ENCODE data around the gene PRLH.

The PRLH gene

DNA sequence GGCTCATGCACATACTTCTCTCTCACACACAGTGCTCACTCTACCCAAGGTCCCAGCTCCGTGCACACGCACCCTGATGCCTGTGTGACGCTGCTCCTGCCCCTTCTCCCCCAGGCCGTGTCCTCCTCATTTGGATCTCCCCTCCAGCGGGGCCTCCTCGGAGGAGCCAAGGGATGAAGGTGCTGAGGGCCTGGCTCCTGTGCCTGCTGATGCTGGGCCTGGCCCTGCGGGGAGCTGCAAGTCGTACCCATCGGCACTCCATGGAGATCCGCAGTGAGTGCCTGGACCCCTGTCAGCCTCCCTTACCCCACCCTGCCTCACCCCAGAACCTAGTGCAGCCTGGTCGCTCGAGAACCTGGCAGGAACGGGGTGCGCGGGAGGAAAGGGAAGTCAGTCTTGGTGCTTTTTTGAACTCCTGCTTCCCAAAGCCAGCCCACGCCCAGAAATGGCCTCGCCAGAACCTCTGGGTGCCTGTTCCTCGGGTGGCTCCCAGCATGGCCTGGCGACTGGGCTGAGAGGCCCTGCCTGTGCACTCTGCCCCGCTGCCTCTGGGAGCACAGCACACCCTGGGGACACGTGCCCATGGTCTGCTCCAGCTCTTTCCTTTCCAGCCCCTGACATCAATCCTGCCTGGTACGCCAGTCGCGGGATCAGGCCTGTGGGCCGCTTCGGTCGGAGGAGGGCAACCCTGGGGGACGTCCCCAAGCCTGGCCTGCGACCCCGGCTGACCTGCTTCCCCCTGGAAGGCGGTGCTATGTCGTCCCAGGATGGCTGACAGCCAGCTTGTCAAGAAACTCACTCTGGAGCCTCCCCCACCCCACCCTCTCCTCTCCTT, at the start of gene PRLH:
Gene PRLH, plus strand, starts transcription at position 174 of the 835 bp plus-strand sequence. Its CDS starts 0 bp downstream, at position 174.
- H3K27me3 Mint-ChIP-seq, result peaks cover 3% of the 10 kb centered on the region
- H3K4me3 Mint-ChIP-seq, result no peak within 1 kb of the TSS
- no peak within 1 kb of the TSS for H3K27ac Mint-ChIP-seq
- intact Hi-C loops (cut with micrococcal nuclease), result no loop called here
- no peaks in the 10 kb centered on the region for H3K9me3 Mint-ChIP-seq
- peaks cover 1% of the 10 kb centered on the region for H3K4me1 Mint-ChIP-seq (ENCODE audit: low read depth)
- no peaks in the 10 kb centered on the region for H3K36me3 Mint-ChIP-seq (ENCODE audit: low read depth)

DNA sequence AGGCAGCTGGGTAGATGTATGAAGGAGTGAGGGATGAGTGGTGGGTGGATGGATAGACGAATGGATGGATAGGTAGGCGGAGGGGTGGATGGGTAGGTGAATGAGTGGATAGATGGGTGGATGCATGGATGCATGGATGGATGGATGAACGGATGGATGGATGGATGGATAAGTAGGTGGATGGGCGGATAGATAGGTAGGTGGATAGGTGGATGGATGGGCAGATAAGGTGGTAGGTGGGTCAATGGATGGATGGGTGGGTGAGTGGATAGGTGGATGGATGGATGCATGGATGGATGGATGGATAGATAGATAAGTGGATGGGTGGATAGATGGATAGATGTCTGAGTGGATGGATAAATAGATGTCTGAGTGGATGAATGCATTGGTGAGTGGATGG, 49.2 kb upstream of the PRLH start:
- Mint-ChIP-seq H3K4me1 (ENCODE audit: low read depth) (no peaks in the 10 kb centered on the region), H3K4me3 (no peak overlapping the region), H3K36me3 (ENCODE audit: low read depth) (no peaks in the 10 kb centered on the region), H3K27me3 (peaks cover 5% of the 10 kb centered on the region), H3K9me3 (no peaks in the 10 kb centered on the region), H3K27ac (no peak overlapping the region)
- intact Hi-C loops (cut with micrococcal nuclease), result loop anchor here (10.0 kb wide), 1 partner anchor 228 kb away; no protein-coding TSS in a partner anchor

DNA sequence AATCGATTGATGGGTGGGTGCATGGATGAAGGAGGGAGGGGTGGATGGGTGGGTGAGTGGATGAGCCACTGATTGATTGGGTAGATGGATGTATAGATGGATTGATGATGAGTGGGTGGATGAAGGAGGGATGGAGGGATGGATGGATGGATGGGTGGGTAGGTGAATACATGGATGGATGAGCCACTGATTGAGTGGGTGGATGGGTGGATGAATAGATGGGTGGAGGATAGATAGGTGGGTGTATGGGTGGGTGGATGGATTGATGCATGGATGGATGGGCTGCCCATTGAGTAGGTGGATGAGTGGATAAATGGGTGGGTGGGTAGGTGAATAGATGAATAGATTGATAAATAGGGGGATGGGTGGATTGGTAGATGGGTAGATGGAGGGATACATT, 48.4 kb upstream of the PRLH start:
- no peaks in the 10 kb centered on the region for H3K4me1 Mint-ChIP-seq (ENCODE audit: low read depth)
- H3K9me3 Mint-ChIP-seq, result no peaks in the 10 kb centered on the region
- no peaks in the 10 kb centered on the region for H3K36me3 Mint-ChIP-seq (ENCODE audit: low read depth)
- H3K4me3 Mint-ChIP-seq, result no peak overlapping the region
- intact Hi-C loops (cut with micrococcal nuclease), result loop anchor here (10.0 kb wide), 1 partner anchor 227 kb away; no protein-coding TSS in a partner anchor
- peaks cover 5% of the 10 kb centered on the region for H3K27me3 Mint-ChIP-seq
- H3K27ac Mint-ChIP-seq, result no peak overlapping the region

DNA sequence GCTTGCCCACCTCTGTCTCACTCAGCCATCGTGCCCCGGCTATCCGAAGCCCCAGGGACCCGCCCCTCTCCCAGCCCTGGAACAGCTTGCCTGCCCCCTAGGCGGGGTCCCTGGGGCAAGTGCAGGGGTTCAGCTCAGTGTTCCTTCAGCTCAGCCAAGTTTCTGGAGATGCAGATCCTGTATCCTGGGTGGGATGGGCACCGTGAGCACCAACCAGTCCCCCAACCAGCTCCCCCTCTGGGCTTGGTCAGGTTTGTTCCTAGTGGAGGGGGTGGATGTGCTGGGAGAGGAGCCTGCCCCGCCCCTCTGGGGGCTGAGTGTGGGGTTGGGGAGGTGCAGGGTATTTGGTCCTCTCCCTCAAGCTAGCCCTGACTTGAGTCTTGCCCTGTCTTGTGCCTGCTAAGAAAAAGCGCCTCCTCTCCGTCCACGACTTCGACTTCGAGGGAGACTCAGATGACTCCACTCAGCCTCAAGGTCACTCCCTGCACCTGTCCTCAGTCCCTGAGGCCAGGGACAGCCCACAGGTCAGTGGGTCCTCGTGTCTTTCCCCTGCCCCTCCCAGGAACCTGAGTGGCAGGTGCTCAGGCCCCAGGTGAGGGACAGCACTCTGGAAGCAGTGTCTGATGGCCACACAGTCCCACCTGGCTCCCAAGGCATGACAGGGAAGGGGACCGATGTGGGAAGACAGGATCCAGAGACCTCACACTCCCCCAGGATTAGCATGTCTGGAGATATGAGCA, 46.7 kb upstream of the PRLH start:
- Mint-ChIP-seq H3K27me3 (peaks cover 5% of the 10 kb centered on the region), H3K4me1 (ENCODE audit: low read depth) (no peaks in the 10 kb centered on the region)

DNA sequence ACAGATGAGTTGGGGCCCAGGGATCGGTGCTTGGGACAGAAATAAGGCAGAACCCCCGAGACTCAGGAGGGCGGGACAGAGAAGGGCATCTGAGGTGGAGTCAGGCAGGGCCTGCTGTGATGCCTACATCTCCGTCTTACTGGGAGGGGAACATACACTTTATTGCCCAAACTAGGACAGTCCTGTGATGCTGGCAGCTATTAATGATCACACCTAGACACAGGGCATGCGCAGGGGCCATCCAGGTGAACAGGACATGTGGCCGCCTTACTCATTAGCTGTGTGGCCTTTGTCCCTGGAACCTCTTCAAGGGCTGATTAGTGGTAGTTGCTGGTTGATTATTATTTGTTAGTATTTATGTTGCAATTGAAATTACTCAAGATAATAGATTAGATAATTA, 46.1 kb upstream of the PRLH start:
- H3K9me3 Mint-ChIP-seq, result no peaks in the 10 kb centered on the region
- H3K27me3 Mint-ChIP-seq, result peaks cover 5% of the 10 kb centered on the region
- no peak overlapping the region for H3K27ac Mint-ChIP-seq
- intact Hi-C loops (cut with micrococcal nuclease), result no loop called here
- no peaks in the 10 kb centered on the region for H3K36me3 Mint-ChIP-seq (ENCODE audit: low read depth)
- no peak overlapping the region for H3K4me3 Mint-ChIP-seq
- H3K4me1 Mint-ChIP-seq (ENCODE audit: low read depth), result no peaks in the 10 kb centered on the region

More for the DNA sequence above, 46.7 kb upstream of the PRLH start:
- no peaks in the 10 kb centered on the region for H3K36me3 Mint-ChIP-seq (ENCODE audit: low read depth)
- intact Hi-C loops (cut with micrococcal nuclease), result loop anchor here (10.0 kb wide), 1 partner anchor 225 kb away; no protein-coding TSS in a partner anchor
- no peak overlapping the region for H3K4me3 Mint-ChIP-seq
- H3K27ac Mint-ChIP-seq, result no peak overlapping the region
- no peaks in the 10 kb centered on the region for H3K9me3 Mint-ChIP-seq

DNA sequence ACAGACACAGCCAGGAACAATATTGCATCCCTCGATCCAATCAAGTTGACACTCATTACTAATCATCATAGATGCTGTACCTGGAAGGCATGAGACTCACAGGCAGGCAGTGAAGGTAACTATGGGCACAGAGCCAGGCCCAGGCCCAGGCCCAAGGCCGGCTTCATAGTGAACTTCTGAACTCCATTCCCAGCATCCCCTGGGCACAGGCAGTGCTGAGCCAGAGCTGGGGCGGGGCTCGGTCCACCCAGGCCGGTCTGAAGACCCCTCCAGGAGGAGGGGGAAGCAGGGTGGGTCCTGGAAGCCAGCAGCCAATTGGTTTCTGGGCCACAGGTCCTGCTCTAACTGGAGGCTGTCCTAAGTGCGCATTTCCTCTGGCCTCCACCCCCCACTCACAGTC, 41.7 kb upstream of the PRLH start:
- Mint-ChIP-seq H3K36me3 (ENCODE audit: low read depth) (no peaks in the 10 kb centered on the region), H3K27me3 (peaks cover 2% of the 10 kb centered on the region), H3K27ac (no peak overlapping the region), H3K4me1 (ENCODE audit: low read depth) (peaks cover 5% of the 10 kb centered on the region), H3K9me3 (no peaks in the 10 kb centered on the region), H3K4me3 (no peak overlapping the region)
- intact Hi-C loops (cut with micrococcal nuclease), result no loop called here

DNA sequence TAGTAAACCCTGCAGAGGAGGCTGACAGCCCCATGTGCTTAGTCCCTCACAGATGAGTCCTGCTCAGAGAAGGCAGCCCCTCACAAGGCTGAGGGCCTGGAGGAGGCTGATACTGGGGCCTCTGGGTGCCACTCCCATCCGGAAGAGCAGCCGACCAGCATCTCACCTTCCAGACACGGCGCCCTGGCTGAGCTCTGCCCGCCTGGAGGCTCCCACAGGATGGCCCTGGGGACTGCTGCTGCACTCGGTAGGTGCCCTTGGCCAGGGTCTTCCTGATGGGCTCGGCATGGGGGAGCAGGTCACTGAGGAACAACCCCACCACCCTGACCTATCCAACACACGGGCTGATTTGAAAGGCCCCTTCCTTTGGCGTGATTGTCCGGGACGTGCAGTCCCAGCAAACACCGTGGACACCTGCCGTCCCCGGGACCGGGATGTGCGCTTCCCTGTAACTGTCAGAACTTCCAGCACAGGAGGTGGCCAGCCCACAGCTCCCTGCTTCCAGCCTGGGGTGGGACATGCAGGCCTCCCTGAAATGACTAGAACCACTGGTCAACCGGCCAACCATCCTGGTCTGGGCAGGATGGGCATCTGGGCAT, 40.7 kb upstream of the PRLH start:
- no peak overlapping the region for H3K27ac Mint-ChIP-seq
- no peaks in the 10 kb centered on the region for H3K36me3 Mint-ChIP-seq (ENCODE audit: low read depth)
- H3K4me3 Mint-ChIP-seq, result no peak overlapping the region
- H3K9me3 Mint-ChIP-seq, result no peaks in the 10 kb centered on the region
- no peaks in the 10 kb centered on the region for H3K27me3 Mint-ChIP-seq
- intact Hi-C loops (cut with micrococcal nuclease), result no loop called here
- H3K4me1 Mint-ChIP-seq (ENCODE audit: low read depth), result peaks cover 10% of the 10 kb centered on the region

GRCh38 chr2:237527233-237527632, 39.1 kb upstream of the PRLH start:
- peaks cover 17% of the 10 kb centered on the region for H3K4me1 Mint-ChIP-seq (ENCODE audit: low read depth)
- no peak overlapping the region for H3K27ac Mint-ChIP-seq
- no peaks in the 10 kb centered on the region for H3K9me3 Mint-ChIP-seq
- intact Hi-C loops (cut with micrococcal nuclease), result no loop called here
- no peak overlapping the region for H3K4me3 Mint-ChIP-seq
- H3K27me3 Mint-ChIP-seq, result no peaks in the 10 kb centered on the region
- no peaks in the 10 kb centered on the region for H3K36me3 Mint-ChIP-seq (ENCODE audit: low read depth)

GRCh38 chr2:237527766-237528165, 38.6 kb upstream of the PRLH start:
- no peak overlapping the region for H3K27ac Mint-ChIP-seq
- H3K9me3 Mint-ChIP-seq, result no peaks in the 10 kb centered on the region
- H3K36me3 Mint-ChIP-seq (ENCODE audit: low read depth), result no peaks in the 10 kb centered on the region
- H3K4me1 Mint-ChIP-seq (ENCODE audit: low read depth), result peaks cover 17% of the 10 kb centered on the region
- no peaks in the 10 kb centered on the region for H3K27me3 Mint-ChIP-seq
- H3K4me3 Mint-ChIP-seq, result no peak overlapping the region
- intact Hi-C loops (cut with micrococcal nuclease), result no loop called here

DNA sequence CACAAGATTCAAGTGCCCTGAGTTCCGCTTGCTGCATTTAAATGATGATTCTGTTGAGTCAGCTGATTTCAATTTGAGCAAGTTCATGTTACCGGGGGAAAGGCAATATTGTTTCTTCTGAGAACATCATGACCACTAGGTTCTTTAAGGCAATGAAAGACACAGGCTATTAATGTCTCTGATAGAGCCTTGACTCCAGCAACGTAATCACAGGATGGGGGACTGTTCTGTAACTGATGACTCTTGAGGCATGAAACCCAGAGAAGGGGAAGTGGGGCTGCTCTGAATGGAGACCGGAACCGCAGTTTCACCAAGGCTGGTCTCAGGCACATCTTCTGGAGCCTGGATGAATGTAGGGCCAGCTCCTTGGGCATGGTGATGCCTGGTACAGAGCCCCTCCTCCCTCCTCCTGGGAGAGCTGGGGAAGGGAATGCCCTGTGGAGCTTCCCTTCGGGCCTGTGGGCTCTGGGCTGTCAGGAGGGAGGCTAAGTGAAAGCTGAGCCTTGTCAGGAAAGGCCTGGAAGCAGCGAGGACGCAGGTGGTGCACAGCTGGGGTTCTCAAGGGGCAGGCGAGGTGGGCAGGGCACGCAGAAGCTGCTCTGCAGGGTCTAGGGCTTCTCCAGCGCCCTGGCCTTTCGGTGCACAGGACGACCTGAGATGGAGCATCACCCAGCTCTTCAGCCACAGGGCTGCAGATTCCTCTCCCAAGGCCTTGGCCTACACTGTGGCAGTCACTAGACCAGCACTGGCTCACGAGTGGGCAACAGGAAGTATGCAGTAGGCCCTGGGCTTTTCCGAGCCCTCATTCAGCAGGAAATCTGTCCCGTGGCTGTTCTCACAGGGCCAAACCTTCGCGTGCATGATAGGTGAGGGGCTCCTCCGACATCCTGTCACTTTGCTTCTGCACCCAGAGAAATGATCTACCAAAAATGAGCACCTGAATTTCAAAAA, 36.6 kb upstream of the PRLH start:
- Mint-ChIP-seq H3K4me3 (no peak overlapping the region), H3K36me3 (ENCODE audit: low read depth) (no peaks in the 10 kb centered on the region), H3K27me3 (no peaks in the 10 kb centered on the region), H3K9me3 (no peaks in the 10 kb centered on the region), H3K4me1 (ENCODE audit: low read depth) (peaks cover 17% of the 10 kb centered on the region), H3K27ac (no peak overlapping the region)
- intact Hi-C loops (cut with micrococcal nuclease), result no loop called here

GRCh38 chr2:237530472-237531433, 35.6 kb upstream of the PRLH start:
- intact Hi-C loops (cut with micrococcal nuclease), result no loop called here
- Mint-ChIP-seq H3K4me1 (ENCODE audit: low read depth) (peaks cover 17% of the 10 kb centered on the region), H3K27ac (no peak overlapping the region), H3K36me3 (ENCODE audit: low read depth) (no peaks in the 10 kb centered on the region), H3K27me3 (no peaks in the 10 kb centered on the region), H3K9me3 (no peaks in the 10 kb centered on the region), H3K4me3 (no peak overlapping the region)

DNA sequence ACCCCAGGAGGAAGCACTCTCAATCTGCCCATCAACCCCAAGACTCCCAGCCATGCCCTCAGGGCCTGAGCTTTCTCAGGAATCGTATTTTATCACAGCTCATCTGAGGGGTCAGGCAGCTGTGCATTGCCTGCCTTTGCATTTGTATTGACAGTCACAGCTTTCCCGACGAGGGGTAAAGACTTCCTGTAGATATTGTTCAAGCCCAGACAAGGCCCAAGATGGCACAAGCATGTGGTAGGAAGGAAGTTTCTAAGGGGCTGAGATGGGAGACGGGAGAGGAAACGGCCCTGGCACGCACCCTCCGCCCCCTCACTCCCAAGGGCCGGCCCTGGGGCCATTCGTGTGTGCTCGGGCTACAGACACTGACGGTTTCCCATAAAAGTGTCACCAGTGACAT, 34.2 kb upstream of the PRLH start:
- Mint-ChIP-seq H3K27ac (no peak overlapping the region), H3K36me3 (ENCODE audit: low read depth) (no peaks in the 10 kb centered on the region), H3K9me3 (no peaks in the 10 kb centered on the region), H3K4me3 (no peak overlapping the region), H3K4me1 (ENCODE audit: low read depth) (peaks cover 17% of the 10 kb centered on the region), H3K27me3 (no peaks in the 10 kb centered on the region)
- intact Hi-C loops (cut with micrococcal nuclease), result no loop called here

Measured in dendritic cell treated with granulocyte-macrophage colony-stimulating factor and Interleukin-4, amounts not matched to agents 40 ng/mL and 50 ng/mL, for 4 days (primary cell).